ENCODE results near the gene HOOK2. TPM values are rescaled to one million over a fixed set of nuclear protein-coding genes. Genes with fewer than 3 reads are reported as not detected.

Gene HOOK2
- total and polyA plus RNA-seq, 2 of the 4 experiments (the other 2 are of a cell fraction): 7.5 to 21.6 TPM

- peak overlapping the region; percentile 91 for H3K4me3 ChIP-seq (ENCODE audit: insufficient read depth, low read depth, low read length)
- H3K27ac ChIP-seq (ENCODE audit: insufficient read depth, low read length): peak overlapping the region; percentile 85
- H2BK15ac ChIP-seq (ENCODE audit: low read depth, low read length): no peak overlapping the region
- H3K4me2 ChIP-seq (ENCODE audit: low read depth, low read length): peak overlapping the region; percentile 99
- peaks cover 10% of the 10 kb centered on the region; the same call in 1 of the 2 replicates for H3K9me1 ChIP-seq (ENCODE audit: insufficient read depth, low read length)
- peak overlapping the region; percentile 81 for H3K56ac ChIP-seq (ENCODE audit: extremely low read depth, insufficient read depth, low read length)
- peak; percentile 74 for DNase-seq
- H3K36me3 ChIP-seq (ENCODE audit: control insufficient read depth, insufficient read depth, low read length): peaks cover 12% of the 10 kb centered on the region
- dilution Hi-C loops (cut with HindIII; ENCODE audit: low sequenced_read_pairs, unreplicated experiment): no loop called here
- H2BK120ac ChIP-seq (ENCODE audit: low read depth, low read length): peak overlapping the region; percentile 50
- H2BK5ac ChIP-seq (ENCODE audit: low read depth, low read length, poor library complexity, severe bottlenecking): peak overlapping the region; percentile 95
- H3K9me3 ChIP-seq (ENCODE audit: control insufficient read depth, insufficient read depth, low read length): no peaks in the 10 kb centered on the region
- 0 out of 2 replicates have a peak, but pooled peaks cover 9% of the 10 kb centered on the region for H4K20me1 ChIP-seq (ENCODE audit: insufficient read depth, low read length)
- ChIA-PET CTCF (interaction anchor here (2.2 kb wide), 1 partner anchor 11 kb away, joined by 8 read pairs; no protein-coding TSS in a partner anchor), POLR2A (ENCODE audit: unreplicated experiment) (interaction anchor here (0.5 kb wide), 1 partner anchor 44 kb away, joined by 4 read pairs; no protein-coding TSS in a partner anchor)
- ATAC-seq (ENCODE audit: low read depth): peak; percentile 67
- 0 out of 2 replicates have a peak, but pooled peaks have one; percentile 45 for TF ChIP-seq MAZ (IDR thresholded peaks at IDR 0.05; ENCODE audit: borderline replicate concordance, low read depth, low read length)
- TF ChIP-seq RFX5 (IDR thresholded peaks at IDR 0.05; ENCODE audit: low read depth, low read length): no peak
- TF ChIP-seq POLR2A (IDR thresholded peaks at IDR 0.05; ENCODE audit: low read depth, low read length): peak; percentile 50; the same call in 1 of the 2 replicates
- no peaks in the 10 kb centered on the region for H3K27me3 ChIP-seq (ENCODE audit: control insufficient read depth, insufficient read depth, low read length)
- peak overlapping the region; percentile 77 to 95; a peak in 3 of 4 replicates for H4K8ac ChIP-seq (ENCODE audit: low read depth in 2 of 2, low read length in 2 of 2)
- H3K23ac ChIP-seq (ENCODE audit: low read depth, low read length): peak overlapping the region; percentile 79
- peaks cover 4% of the 10 kb centered on the region for H3K4me1 ChIP-seq (ENCODE audit: control insufficient read depth, insufficient read depth, low read length)
- H3K18ac ChIP-seq (ENCODE audit: low read depth, low read length): peak overlapping the region; percentile 42
- in situ Hi-C loops (cut with MboI; ENCODE audit: low sequenced_read_pairs): no loop called here
- BruUV-seq (replicated peaks): no TSS peak
- H2AK5ac ChIP-seq (ENCODE audit: low read depth, low read length): peak overlapping the region; percentile 88
- 0% methylated on average over 17 of the region's 65 CpGs; no CpG with 5 or more reads in 1 of the 2 experiments for WGBS, 2 experiments (ENCODE audit: extremely low coverage in 2 of 2, insufficient read length in 1 of 2)
- H3K79me1 ChIP-seq (ENCODE audit: low read depth in 1 of 2, low read length in 2 of 2): peaks cover 17 to 57% of the 10 kb centered on the region in 2 experiments
- H2BK20ac ChIP-seq (ENCODE audit: low read depth, low read length): no peak overlapping the region; the same call in 1 of the 2 replicates
- peak overlapping the region; percentile 92 for H3K9ac ChIP-seq (ENCODE audit: low read depth, low read length)
- H2AFZ ChIP-seq (replicated peaks; ENCODE audit: low read length, poor library complexity): peak overlapping the region; percentile 93
- peak overlapping the region; percentile 94 for H3K14ac ChIP-seq (replicated peaks; ENCODE audit: low read depth, low read length)
- peak overlapping the region; percentile 56 for H4K5ac ChIP-seq (ENCODE audit: low read depth, low read length)
- H4K91ac ChIP-seq (ENCODE audit: insufficient read depth, low read depth, low read length): peak overlapping the region; percentile 89
- intact Hi-C loops (cut with micrococcal nuclease): loop anchor here (1.0 kb wide), 2 partner anchors 12 to 74 kb away; partner anchors contain the start of gene TRIR
- peak overlapping the region; percentile 96 for H3K4ac ChIP-seq (ENCODE audit: low read depth, low read length)
- peak overlapping the region; percentile 100 for H2AK9ac ChIP-seq (replicated peaks; ENCODE audit: low read depth, low read length, poor library complexity)
Measured at GRCh38 chr19:12721656-12722565, 53.4 kb downstream of the HOOK2 start.
